GM10248 (cell line): ENCODE results near the gene SEPTIN8.

Experiments used
- CTCF ChIA-PET: fragments of 300-600 bp; sonication (Branson Sonifier 250); formaldehyde crosslinking; extraction: SDS; loops from one replicate; lab custom pipeline; 2021; ENCODE audit warnings: antibody characterized with exemption; lab: Yijun Ruan, JAX
- POLR2A ChIA-PET: fragments of 350-650 bp; sonication (Branson Sonifier 250); formaldehyde crosslinking; extraction: SDS; loops from one replicate; lab custom pipeline; 2020; ENCODE audit warnings: antibody characterized with exemption; lab: Yijun Ruan, JAX
- DNase-seq: peaks from one replicate; pipeline ENCODE4 v3.0.0; 2012; ENCODE audit errors: extremely low spot score
- CTCF ChIP-seq: IDR thresholded peaks from 2 replicates; pipeline ENCODE4 v1.5.1; 2012; ENCODE audit warnings: mild to moderate bottlenecking, low read depth; ENCODE audit errors: extremely low read depth, missing control alignments, control extremely low read depth

SEPTIN8 gene

GRCh38 chr5:132823481-132824050 is 46.5 kb upstream of the SEPTIN8 start:
- TF ChIP-seq CTCF, result no peak
- CTCF ChIA-PET, result interaction anchor here (0.8 to 20.6 kb wide), 15 partner anchors 8 to 437 kb away, joined by 3 to 215 read pairs (median 5); partner anchors contain the start of genes GDF9, SHROOM1 and UQCRQ
- no peak for DNase-seq
- POLR2A ChIA-PET, result no interaction called here

GRCh38 chr5:132822650-132823480 is 45.8 kb upstream of the SEPTIN8 start:
- peak; percentile 9 for TF ChIP-seq CTCF
- CTCF ChIA-PET, result interaction anchor here (0.8 to 20.6 kb wide), 16 partner anchors 8 to 438 kb away, joined by 3 to 215 read pairs (median 4); partner anchors contain the start of genes GDF9, SHROOM1 and UQCRQ
- POLR2A ChIA-PET, result no interaction called here
- DNase-seq, result no peak

- CTCF ChIA-PET, result interaction anchor here (1.5 to 9.3 kb wide), 16 partner anchors 10 to 434 kb away, joined by 3 to 98 read pairs (median 14); partner anchors contain the start of genes IRF1, SEPTIN8 and SHROOM1
- TF ChIP-seq CTCF, result no peak
- POLR2A ChIA-PET, result no interaction called here
- DNase-seq, result no peak
These were observed 44.8 kb upstream of the SEPTIN8 start for GRCh38 chr5:132821791-132822190.

- DNase-seq, result no peak
- ChIA-PET POLR2A (no interaction called here), CTCF (interaction anchor here (1.1 to 9.3 kb wide), 36 partner anchors 10 to 438 kb away, joined by 3 to 98 read pairs (median 9); partner anchors contain the start of genes IRF1, KIF3A, SEPTIN8 and SHROOM1)
- no peak for TF ChIP-seq CTCF
These were observed 44.3 kb upstream of the SEPTIN8 start for GRCh38 chr5:132821350-132821749.

GRCh38 chr5:132820162-132820754 is 43.2 kb upstream of the SEPTIN8 start:
- ChIA-PET POLR2A (interaction anchor here (0.6 to 1.0 kb wide), 3 partner anchors 9 to 330 kb away, joined by 3 to 4 read pairs (median 3); partner anchors contain the start of genes CCNI2 and IRF1), CTCF (interaction anchor here (0.6 to 9.3 kb wide), 83 partner anchors 11 to 451 kb away, joined by 3 to 98 read pairs (median 5); partner anchors contain the start of genes CCNI2, IL4, IRF1 and KIF3A)
- peak; percentile 90 for DNase-seq
- peak; percentile 88 for TF ChIP-seq CTCF

GRCh38 chr5:132819468-132819867 is 42.4 kb upstream of the SEPTIN8 start:
- no peak for TF ChIP-seq CTCF
- DNase-seq, result no peak
- CTCF ChIA-PET, result interaction anchor here (0.6 to 9.3 kb wide), 65 partner anchors 10 to 450 kb away, joined by 3 to 98 read pairs (median 6); partner anchors contain the start of genes CCNI2, IL4, IRF1 and KIF3A
- POLR2A ChIA-PET, result interaction anchor here (0.6 to 1.0 kb wide), 2 partner anchors 10 to 329 kb away, joined by 3 read pairs; partner anchors contain the start of gene IRF1
